NK-92 (cell line): ENCODE measurements around the gene SRSF4.

Source experiments
- DNase-seq: peaks from one replicate; lab custom pipeline; 2025; ENCODE audit not compliant: unreplicated experiment; lab: John Stamatoyannopoulos, UW

Gene SRSF4

GRCh38 chr1:29099286-29099685 is 82.4 kb downstream of the SRSF4 start:
- DNase-seq: no peak
